Thymus (tissue), 11 donors: Measurements from ENCODE around the gene RALGAPA2. TPM values are rescaled to one million over a fixed set of nuclear protein-coding genes. Genes with fewer than 3 reads are reported as not detected.
A peak's percentile ranks its signal among the peaks of the same experiment; 100 is the strongest.

Experiments used
- DNase-seq, 9 donors: peaks; one replicate each; pipeline ENCODE4 v3.0.0-alpha.2; 2013; ENCODE audit warnings: low spot score in 9 of 9, low read depth in 6 of 9, missing footprints in 1 of 9
- H3K27ac ChIP-seq, 2 donors: one replicate each; pipeline ENCODE4 v1.5.1; 2013; ENCODE audit warnings: control low read depth in 1 of 2, low read depth in 1 of 2, low read length in 1 of 2, mild to moderate bottlenecking in 1 of 2, moderate library complexity in 1 of 2
- H3K27me3 ChIP-seq, 2 donors: one replicate each; pipeline ENCODE4 v1.5.1; 2013; ENCODE audit warnings: low read length in 1 of 2; ENCODE audit not compliant: control insufficient read depth in 2 of 2, insufficient read depth in 1 of 2
- H3K36me3 ChIP-seq, 2 donors: one replicate each; pipeline ENCODE4 v1.5.1; 2013; ENCODE audit warnings: low read length in 1 of 2, mild to moderate bottlenecking in 1 of 2, moderate library complexity in 1 of 2; ENCODE audit not compliant: control insufficient read depth in 2 of 2, insufficient read depth in 2 of 2
- H3K4me1 ChIP-seq, 2 donors: one replicate each; pipeline ENCODE4 v1.5.1; 2013; ENCODE audit warnings: low read length in 2 of 2; ENCODE audit not compliant: control insufficient read depth in 2 of 2, insufficient read depth in 2 of 2
- H3K4me3 ChIP-seq, 2 donors: one replicate each; pipeline ENCODE4 v1.5.1; 2013; ENCODE audit warnings: low read length in 2 of 2, control low read depth in 1 of 2, mild to moderate bottlenecking in 1 of 2
- H3K9me3 ChIP-seq, 2 donors: one replicate each; pipeline ENCODE4 v1.5.1; 2013; ENCODE audit warnings: low read length in 1 of 2, mild to moderate bottlenecking in 1 of 2; ENCODE audit not compliant: control insufficient read depth in 2 of 2, insufficient read depth in 1 of 2
- WGBS: extraction: QIAGEN DNeasy Blood & Tissue Kit; methylation state at CpG from one replicate; pipeline ENCODE4 v1.1.7; 2013; 5-methylcytosine and 5-hydroxymethylcytosine counted together
- polyA plus RNA-seq: library from polyadenylated mRNA; stranded (reverse); fragments of 200-250 nt; gene quantifications from one replicate; pipeline ENCODE4 v1.2.3, GENCODE V29; 2013
- total RNA-seq: library from RNA; stranded (reverse); fragments of 120-200 nt; gene quantifications from one replicate; pipeline ENCODE4 v1.2.4, GENCODE V29; 2013
- donor health status: healthy.

RALGAPA2 gene
- total and polyA plus RNA-seq, 2 donors, result 9.0 to 10.3 TPM

- no peak for DNase-seq
- WGBS, result 97% methylated on average over 4 of the region's 4 CpGs
- no peaks in the 10 kb centered on the region for H3K4me1 ChIP-seq
These were observed 17.9 kb downstream of the RALGAPA2 start for GRCh38 chr20:20694591-20694990.

GRCh38 chr20:20692587-20692986, 19.9 kb downstream of the RALGAPA2 start:
- Histone ChIP-seq H3K36me3 (no peaks in the 10 kb centered on the region), H3K4me3 (no peak overlapping the region), H3K27me3 (no peaks in the 10 kb centered on the region), H3K9me3 (no peaks in the 10 kb centered on the region), H3K4me1 (no peaks in the 10 kb centered on the region), H3K27ac (no peak overlapping the region)
- 96% methylated on average over 1 of the region's 1 CpG for WGBS
- DNase-seq, result no peak

More at GRCh38 chr20:20694591-20694990, 17.9 kb downstream of the RALGAPA2 start:
- no peaks in the 10 kb centered on the region for H3K9me3 ChIP-seq
- H3K27ac ChIP-seq, result no peak overlapping the region
- no peak overlapping the region for H3K4me3 ChIP-seq
- H3K36me3 ChIP-seq, result no peaks in the 10 kb centered on the region
- H3K27me3 ChIP-seq, result no peaks in the 10 kb centered on the region

- 96% methylated on average over 4 of the region's 4 CpGs for WGBS
These were observed 20.8 kb downstream of the RALGAPA2 start for GRCh38 chr20:20691477-20692235.

GRCh38 chr20:20690676-20691476, 21.6 kb downstream of the RALGAPA2 start:
- Histone ChIP-seq H3K27ac (no peak overlapping the region), H3K27me3 (no peaks in the 10 kb centered on the region), H3K36me3 (no peaks in the 10 kb centered on the region), H3K4me1 (no peaks in the 10 kb centered on the region), H3K4me3 (no peak overlapping the region), H3K9me3 (no peaks in the 10 kb centered on the region)
- DNase-seq, result no peak
- 93% methylated on average over 8 of the region's 8 CpGs for WGBS

More at GRCh38 chr20:20691477-20692235, 20.8 kb downstream of the RALGAPA2 start:
- Histone ChIP-seq H3K4me3 (no peak overlapping the region), H3K9me3 (no peaks in the 10 kb centered on the region), H3K36me3 (no peaks in the 10 kb centered on the region), H3K27me3 (no peaks in the 10 kb centered on the region), H3K4me1 (no peaks in the 10 kb centered on the region), H3K27ac (no peak overlapping the region)
- no peak for DNase-seq

GRCh38 chr20:20687319-20687718, 25.1 kb downstream of the RALGAPA2 start:
- Histone ChIP-seq H3K36me3 (no peaks in the 10 kb centered on the region), H3K4me1 (peaks cover 0 to 8% of the 10 kb centered on the region in 2 donors), H3K27me3 (no peaks in the 10 kb centered on the region), H3K27ac (no peak overlapping the region), H3K9me3 (no peaks in the 10 kb centered on the region), H3K4me3 (no peak overlapping the region)
- WGBS, result 99% methylated on average over 5 of the region's 5 CpGs
- DNase-seq, result no peak

- H3K9me3 ChIP-seq, result no peaks in the 10 kb centered on the region
- no peaks in the 10 kb centered on the region for H3K36me3 ChIP-seq
- H3K4me3 ChIP-seq, result no peak overlapping the region
- WGBS, result 91% methylated on average over 3 of the region's 3 CpGs
- no peaks in the 10 kb centered on the region for H3K27me3 ChIP-seq
- DNase-seq, result no peak
- no peak overlapping the region for H3K27ac ChIP-seq
- peaks cover 6 to 16% of the 10 kb centered on the region in 2 donors for H3K4me1 ChIP-seq
These were observed 26.8 kb downstream of the RALGAPA2 start for GRCh38 chr20:20685635-20686034.

- Histone ChIP-seq H3K4me3 (no peak overlapping the region), H3K36me3 (peaks cover 0 to 1% of the 10 kb centered on the region in 2 donors), H3K9me3 (no peaks in the 10 kb centered on the region), H3K27me3 (no peaks in the 10 kb centered on the region), H3K4me1 (peaks cover 6 to 16% of the 10 kb centered on the region in 2 donors), H3K27ac (no peak overlapping the region)
- WGBS, result 72% methylated on average over 10 of the region's 10 CpGs
- peak in 1 of 9 donors; percentile 18 for DNase-seq
These were observed 28.7 kb downstream of the RALGAPA2 start for GRCh38 chr20:20683481-20684321.

GRCh38 chr20:20683020-20683419, 29.4 kb downstream of the RALGAPA2 start:
- WGBS, result 98% methylated on average over 9 of the region's 9 CpGs
- H3K4me1 ChIP-seq, result peaks cover 6 to 16% of the 10 kb centered on the region in 2 donors
- no peak overlapping the region for H3K27ac ChIP-seq
- H3K36me3 ChIP-seq, result peaks cover 0 to 5% of the 10 kb centered on the region in 2 donors
- H3K9me3 ChIP-seq, result no peaks in the 10 kb centered on the region
- DNase-seq, result no peak
- no peak overlapping the region for H3K4me3 ChIP-seq
- no peaks in the 10 kb centered on the region for H3K27me3 ChIP-seq
